OCI-LY7 (cell line): ENCODE measurements around the gene TOB2.

Experiments
- CTCF ChIP-seq: fragments of 200-600 bp; sonication (generic); conservative IDR thresholded peaks from 2 replicates; pipeline ENCODE4 v1.5.1; 2014; ENCODE audit warnings: mild to moderate bottlenecking, antibody characterized with exemption, low read length, moderate library complexity, mixed read lengths
- EZH2phosphoT487 ChIP-seq: fragments of 200-600 bp; sonication (generic); IDR thresholded peaks from 2 replicates; pipeline ENCODE4 v1.6.1; 2018; ENCODE audit warnings: low read depth, borderline replicate concordance, mild to moderate bottlenecking, mixed run types, antibody characterized with exemption, low read length, moderate library complexity, mixed read lengths

GRCh38 chr22:41448189-41448808 is 1.7 kb upstream of the TOB2 start:
- no peak for TF ChIP-seq CTCF
- no peak for TF ChIP-seq EZH2phosphoT487
